HEK293 (cell line): ENCODE results near the gene PPDPF.

Experiments
- CTCF ChIA-PET: fragments of 350-600 bp; formaldehyde crosslinking; extraction: SDS; loops from one replicate; lab custom pipeline; 2021; ENCODE audit warnings: antibody characterized with exemption; lab: Yijun Ruan, JAX
- POLR2A ChIA-PET: fragments of 300-600 bp; formaldehyde crosslinking; extraction: SDS; loops from one replicate; lab custom pipeline; 2020; ENCODE audit warnings: antibody characterized with exemption, inconsistent platforms; lab: Yijun Ruan, JAX
- H3K27ac ChIP-seq: fragments of 200-500 bp; sonication (Bioruptor generic); 2 replicates; pipeline ENCODE4 v1.5.1; 2014; ENCODE audit warnings: low read depth, low read length, control low read depth, inconsistent platforms; ENCODE audit errors: extremely low read depth
- H3K36me3 ChIP-seq, 2 experiments: fragments of 200-500 bp in 1 of 2; sonication (Bioruptor generic) in 1 of 2; 1 replicate in 1 of 2; 2 replicates in 1 of 2; pipeline ENCODE4 v1.5.1; 2014 to 2017; ENCODE audit warnings: inconsistent platforms in 2 of 2, low read length in 2 of 2; ENCODE audit not compliant: control insufficient read depth in 2 of 2, insufficient read depth in 1 of 2
- H3K4me1 ChIP-seq: fragments of 200-500 bp; sonication (Bioruptor generic); 2 replicates; pipeline ENCODE4 v1.5.1; 2014; ENCODE audit warnings: mild to moderate bottlenecking, low read length, inconsistent platforms; ENCODE audit not compliant: control insufficient read depth, insufficient read depth
- H3K4me3 ChIP-seq: 2 replicates; pipeline ENCODE4 v1.5.1; 2011; ENCODE audit warnings: low read depth, mild to moderate bottlenecking, control low read depth, low read length, moderate library complexity
- H3K9me3 ChIP-seq: fragments of 200-500 bp; sonication (Bioruptor generic); 2 replicates; pipeline ENCODE4 v1.5.1; 2014; ENCODE audit warnings: low read depth, low read length, inconsistent platforms; ENCODE audit not compliant: control insufficient read depth, insufficient read depth
- IKZF3 ChIP-seq: fragments of 450-650 bp; IDR thresholded peaks from 2 replicates; pipeline ENCODE4 v1.5.0; 2018; ENCODE audit warnings: missing biosample characterization, mild to moderate bottlenecking, missing genetic modification characterization, moderate library complexity
- MYNN ChIP-seq: fragments of 450-650 bp; formaldehyde crosslinking; IDR thresholded peaks from 2 replicates; pipeline ENCODE4 v1.5.1; 2016; ENCODE audit warnings: missing biosample characterization, missing genetic modification characterization, borderline replicate concordance
- OSR2 ChIP-seq: fragments of 450-650 bp; formaldehyde crosslinking; IDR thresholded peaks from 2 replicates; pipeline ENCODE4 v1.5.1; 2016; ENCODE audit warnings: missing biosample characterization, missing genetic modification characterization
- REPIN1 ChIP-seq: fragments of 450-650 bp; formaldehyde crosslinking; IDR thresholded peaks from 2 replicates; pipeline ENCODE4 v1.5.1; 2017; ENCODE audit warnings: missing biosample characterization, missing genetic modification characterization, low read depth
- SP2 ChIP-seq: fragments of 450-650 bp; formaldehyde crosslinking; IDR thresholded peaks from 2 replicates; pipeline ENCODE4 v1.5.1; 2016; ENCODE audit warnings: missing biosample characterization, missing genetic modification characterization
- ZNF157 ChIP-seq: fragments of 450-650 bp; formaldehyde crosslinking; IDR thresholded peaks from 2 replicates; pipeline ENCODE4 v1.5.1; 2016; ENCODE audit warnings: missing biosample characterization, missing genetic modification characterization
- ZNF169 ChIP-seq: fragments of 450-650 bp; formaldehyde crosslinking; IDR thresholded peaks from 2 replicates; pipeline ENCODE4 v1.5.1; 2016; ENCODE audit warnings: missing biosample characterization, missing genetic modification characterization
- ZNF184 ChIP-seq: fragments of 450-650 bp; IDR thresholded peaks from 2 replicates; pipeline ENCODE4 v1.5.1; 2018; ENCODE audit warnings: missing biosample characterization, mild to moderate bottlenecking, missing genetic modification characterization
- ZNF214 ChIP-seq: fragments of 450-650 bp; formaldehyde crosslinking; IDR thresholded peaks from 2 replicates; pipeline ENCODE4 v1.5.1; 2017; ENCODE audit warnings: missing biosample characterization, mild to moderate bottlenecking, missing genetic modification characterization, borderline replicate concordance
- ZNF366 ChIP-seq: fragments of 450-650 bp; formaldehyde crosslinking; conservative IDR thresholded peaks from 2 replicates; pipeline ENCODE4 v1.5.1; 2016; ENCODE audit warnings: missing biosample characterization, missing genetic modification characterization
- ZNF37A ChIP-seq: fragments of 450-650 bp; IDR thresholded peaks from 2 replicates; pipeline ENCODE4 v1.5.1; 2018; ENCODE audit warnings: missing biosample characterization, missing genetic modification characterization
- ZNF426 ChIP-seq: fragments of 450-650 bp; formaldehyde crosslinking; IDR thresholded peaks from 2 replicates; pipeline ENCODE4 v1.5.1; 2017; ENCODE audit warnings: missing biosample characterization, missing genetic modification characterization, mild to moderate bottlenecking, inconsistent platforms, moderate library complexity
- ZNF544 ChIP-seq: fragments of 450-650 bp; formaldehyde crosslinking; IDR thresholded peaks from 2 replicates; pipeline ENCODE4 v1.5.0; 2017; ENCODE audit warnings: missing biosample characterization, missing genetic modification characterization
- ZNF548 ChIP-seq: fragments of 450-650 bp; formaldehyde crosslinking; IDR thresholded peaks from 2 replicates; pipeline ENCODE4 v1.5.1; 2016; ENCODE audit warnings: missing biosample characterization, missing genetic modification characterization
- ZNF555 ChIP-seq: fragments of 450-650 bp; formaldehyde crosslinking; conservative IDR thresholded peaks from 2 replicates; pipeline ENCODE4 v1.5.1; 2017; ENCODE audit warnings: missing biosample characterization, mild to moderate bottlenecking, missing genetic modification characterization, inconsistent platforms
- ZNF571 ChIP-seq: fragments of 450-650 bp; formaldehyde crosslinking; IDR thresholded peaks from 2 replicates; pipeline ENCODE4 v1.5.0; 2017; ENCODE audit warnings: missing biosample characterization, missing genetic modification characterization
- ZNF660 ChIP-seq: fragments of 450-650 bp; IDR thresholded peaks from 2 replicates; pipeline ENCODE4 v1.5.1; 2018; ENCODE audit warnings: missing biosample characterization, mild to moderate bottlenecking, missing genetic modification characterization
- TF ChIP-seq, protein P1 (sequence below): fragments of 450-650 bp; formaldehyde crosslinking; IDR thresholded peaks from 2 replicates; pipeline ENCODE4 v1.5.1; 2016; ENCODE audit warnings: missing biosample characterization, missing genetic modification characterization
- TF ChIP-seq, protein P2 (sequence below): fragments of 450-650 bp; formaldehyde crosslinking; IDR thresholded peaks from 2 replicates; pipeline ENCODE4 v1.5.1; 2017; ENCODE audit warnings: missing biosample characterization, missing genetic modification characterization
- TF ChIP-seq, protein P3 (sequence below): fragments of 450-650 bp; formaldehyde crosslinking; IDR thresholded peaks from 2 replicates; pipeline ENCODE4 v1.5.1; 2016; ENCODE audit warnings: missing biosample characterization, missing genetic modification characterization

PPDPF gene

DNA sequence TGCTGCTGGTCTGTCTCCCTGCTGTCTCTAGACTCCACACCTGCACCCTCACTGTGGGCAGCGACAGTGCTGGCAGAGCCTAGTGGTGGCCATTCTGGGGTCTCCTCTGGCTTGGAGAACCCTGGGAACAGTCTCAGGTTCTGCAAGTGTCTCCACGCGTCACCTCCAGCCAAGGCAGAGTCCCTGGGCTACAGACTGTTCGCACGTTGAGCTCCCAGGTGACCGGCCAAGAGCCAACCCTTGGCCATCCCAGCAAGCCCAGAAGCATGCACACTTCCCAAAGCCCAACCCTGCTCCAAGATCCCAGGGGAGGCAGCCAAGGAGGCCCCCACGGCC lies 26.5 kb upstream of the PPDPF start:
- TF ChIP-seq ZNF571 (tag by site-specific recombination) (no peak), ZNF169 (tag by site-specific recombination) (no peak), MYNN (tag by site-specific recombination) (no peak), ZNF548 (tag by site-specific recombination) (no peak)
- TF ChIP-seq, all 188 proteins: peak for 0
- Histone ChIP-seq H3K9me3 (no peaks in the 10 kb centered on the region), H3K27ac (no peak overlapping the region), H3K4me3 (no peak overlapping the region), H3K36me3 (peaks cover 13 to 74% of the 10 kb centered on the region in 2 experiments; a peak in 2 of 3 replicates), H3K4me1 (no peaks in the 10 kb centered on the region)
- POLR2A ChIA-PET, result interaction anchor here (1.2 kb wide), 1 partner anchor 26 kb away, joined by 3 read pairs; the partner anchor contains the start of gene PPDPF
- CTCF ChIA-PET, result no interaction called here

DNA sequence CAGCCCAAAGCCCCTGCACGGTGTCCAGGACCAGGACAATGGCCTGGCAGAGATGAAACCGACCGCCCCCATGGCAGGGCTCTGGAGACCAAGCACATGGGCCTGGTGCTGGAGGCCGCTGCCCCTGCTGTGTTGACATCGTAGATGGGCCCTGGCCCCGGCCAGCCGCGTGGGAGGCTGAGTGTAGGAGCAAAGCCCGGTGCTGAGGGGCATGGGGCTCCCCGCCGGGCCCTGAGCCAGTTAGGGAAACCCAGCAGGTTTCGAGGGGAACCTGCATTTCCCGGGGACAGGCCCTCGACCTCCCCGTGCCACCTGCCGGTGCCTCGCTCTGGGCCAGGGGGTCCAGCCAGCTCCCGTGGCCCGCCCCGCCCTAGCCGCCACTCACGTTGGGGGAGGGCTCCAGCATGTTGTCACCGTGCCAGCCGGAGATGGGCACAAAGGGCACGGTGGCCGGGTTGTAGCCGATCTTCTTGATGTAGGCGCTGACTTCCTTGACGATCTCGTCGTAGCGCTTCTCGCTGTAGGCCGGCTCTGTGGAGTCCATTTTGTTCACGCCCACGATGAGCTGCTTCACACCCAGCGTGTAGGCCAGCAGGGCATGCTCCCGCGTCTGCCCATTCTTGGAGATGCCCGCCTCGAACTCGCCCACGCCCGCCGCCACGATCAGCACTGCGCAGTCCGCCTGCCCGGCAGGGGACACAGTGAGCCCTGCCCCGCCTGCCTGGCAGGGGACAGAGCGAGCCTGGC lies 26.0 kb upstream of the PPDPF start:
- POLR2A ChIA-PET, result interaction anchor here (1.2 kb wide), 1 partner anchor 26 kb away, joined by 3 read pairs; the partner anchor contains the start of gene PPDPF
- Histone ChIP-seq H3K4me3 (no peak overlapping the region), H3K27ac (no peak overlapping the region), H3K9me3 (no peaks in the 10 kb centered on the region), H3K4me1 (no peaks in the 10 kb centered on the region), H3K36me3 (peaks cover 13 to 70% of the 10 kb centered on the region in 2 experiments; a peak in 2 of 3 replicates)
- CTCF ChIA-PET, result no interaction called here
- TF ChIP-seq, protein P1, sequence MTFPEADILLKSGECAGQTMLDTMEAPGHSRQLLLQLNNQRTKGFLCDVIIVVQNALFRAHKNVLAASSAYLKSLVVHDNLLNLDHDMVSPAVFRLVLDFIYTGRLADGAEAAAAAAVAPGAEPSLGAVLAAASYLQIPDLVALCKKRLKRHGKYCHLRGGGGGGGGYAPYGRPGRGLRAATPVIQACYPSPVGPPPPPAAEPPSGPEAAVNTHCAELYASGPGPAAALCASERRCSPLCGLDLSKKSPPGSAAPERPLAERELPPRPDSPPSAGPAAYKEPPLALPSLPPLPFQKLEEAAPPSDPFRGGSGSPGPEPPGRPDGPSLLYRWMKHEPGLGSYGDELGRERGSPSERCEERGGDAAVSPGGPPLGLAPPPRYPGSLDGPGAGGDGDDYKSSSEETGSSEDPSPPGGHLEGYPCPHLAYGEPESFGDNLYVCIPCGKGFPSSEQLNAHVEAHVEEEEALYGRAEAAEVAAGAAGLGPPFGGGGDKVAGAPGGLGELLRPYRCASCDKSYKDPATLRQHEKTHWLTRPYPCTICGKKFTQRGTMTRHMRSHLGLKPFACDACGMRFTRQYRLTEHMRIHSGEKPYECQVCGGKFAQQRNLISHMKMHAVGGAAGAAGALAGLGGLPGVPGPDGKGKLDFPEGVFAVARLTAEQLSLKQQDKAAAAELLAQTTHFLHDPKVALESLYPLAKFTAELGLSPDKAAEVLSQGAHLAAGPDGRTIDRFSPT (tag by site-specific recombination), result peak; percentile 35; the same call in 1 of the 2 replicates
- TF ChIP-seq ZNF555 (tag by site-specific recombination) (no peak), REPIN1 (no peak)

DNA sequence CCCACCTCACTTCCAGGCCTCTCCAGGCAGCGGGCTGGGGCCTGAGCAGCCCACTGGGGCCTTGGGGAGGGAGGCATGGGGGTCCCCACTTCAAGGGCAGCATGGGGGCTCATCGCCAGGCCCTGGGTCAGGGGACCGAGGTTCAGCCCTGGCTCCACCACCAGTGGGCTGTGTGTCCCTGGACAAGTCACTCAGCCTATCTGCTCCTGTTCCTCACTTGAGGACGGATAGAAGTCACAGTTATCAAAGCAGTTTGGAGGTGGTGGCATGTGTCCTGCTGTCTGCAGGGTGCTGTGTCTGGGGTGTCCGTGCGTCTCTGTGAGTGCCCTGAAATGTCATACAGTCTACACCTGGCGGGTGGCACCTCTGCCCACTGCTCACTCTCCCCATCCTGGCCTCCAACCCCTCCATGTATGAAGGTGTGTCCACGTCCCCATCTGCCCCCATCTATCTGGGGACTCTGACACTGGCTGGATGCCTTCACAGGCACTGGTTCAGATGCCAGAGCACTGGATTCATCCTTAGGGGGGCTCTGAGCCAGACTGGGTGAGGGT lies 25.3 kb upstream of the PPDPF start:
- no peaks in the 10 kb centered on the region for H3K4me1 ChIP-seq
- no peak overlapping the region for H3K27ac ChIP-seq
- ChIA-PET CTCF (interaction anchor here (0.6 to 1.7 kb wide), 3 partner anchors 17 to 54 kb away, joined by 4 to 9 read pairs (median 4); no protein-coding TSS in a partner anchor), POLR2A (no interaction called here)
- H3K4me3 ChIP-seq, result no peak overlapping the region
- H3K9me3 ChIP-seq, result no peaks in the 10 kb centered on the region
- peaks cover 13 to 69% of the 10 kb centered on the region in 2 experiments; a peak in 2 of 3 replicates for H3K36me3 ChIP-seq
- no peak for TF ChIP-seq ZNF426 (tag by site-specific recombination)
- no peak for TF ChIP-seq ZNF214 (tag by site-specific recombination)
- TF ChIP-seq, protein P2, sequence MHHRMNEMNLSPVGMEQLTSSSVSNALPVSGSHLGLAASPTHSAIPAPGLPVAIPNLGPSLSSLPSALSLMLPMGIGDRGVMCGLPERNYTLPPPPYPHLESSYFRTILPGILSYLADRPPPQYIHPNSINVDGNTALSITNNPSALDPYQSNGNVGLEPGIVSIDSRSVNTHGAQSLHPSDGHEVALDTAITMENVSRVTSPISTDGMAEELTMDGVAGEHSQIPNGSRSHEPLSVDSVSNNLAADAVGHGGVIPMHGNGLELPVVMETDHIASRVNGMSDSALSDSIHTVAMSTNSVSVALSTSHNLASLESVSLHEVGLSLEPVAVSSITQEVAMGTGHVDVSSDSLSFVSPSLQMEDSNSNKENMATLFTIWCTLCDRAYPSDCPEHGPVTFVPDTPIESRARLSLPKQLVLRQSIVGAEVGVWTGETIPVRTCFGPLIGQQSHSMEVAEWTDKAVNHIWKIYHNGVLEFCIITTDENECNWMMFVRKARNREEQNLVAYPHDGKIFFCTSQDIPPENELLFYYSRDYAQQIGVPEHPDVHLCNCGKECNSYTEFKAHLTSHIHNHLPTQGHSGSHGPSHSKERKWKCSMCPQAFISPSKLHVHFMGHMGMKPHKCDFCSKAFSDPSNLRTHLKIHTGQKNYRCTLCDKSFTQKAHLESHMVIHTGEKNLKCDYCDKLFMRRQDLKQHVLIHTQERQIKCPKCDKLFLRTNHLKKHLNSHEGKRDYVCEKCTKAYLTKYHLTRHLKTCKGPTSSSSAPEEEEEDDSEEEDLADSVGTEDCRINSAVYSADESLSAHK (tag by site-specific recombination), result no peak
- no peak for TF ChIP-seq SP2 (tag by site-specific recombination)
- TF ChIP-seq ZNF366, result no peak
- TF ChIP-seq IKZF3 (tag by site-specific recombination), result no peak
- TF ChIP-seq ZNF660, result no peak
- TF ChIP-seq REPIN1, result no peak
- TF ChIP-seq, protein P3, sequence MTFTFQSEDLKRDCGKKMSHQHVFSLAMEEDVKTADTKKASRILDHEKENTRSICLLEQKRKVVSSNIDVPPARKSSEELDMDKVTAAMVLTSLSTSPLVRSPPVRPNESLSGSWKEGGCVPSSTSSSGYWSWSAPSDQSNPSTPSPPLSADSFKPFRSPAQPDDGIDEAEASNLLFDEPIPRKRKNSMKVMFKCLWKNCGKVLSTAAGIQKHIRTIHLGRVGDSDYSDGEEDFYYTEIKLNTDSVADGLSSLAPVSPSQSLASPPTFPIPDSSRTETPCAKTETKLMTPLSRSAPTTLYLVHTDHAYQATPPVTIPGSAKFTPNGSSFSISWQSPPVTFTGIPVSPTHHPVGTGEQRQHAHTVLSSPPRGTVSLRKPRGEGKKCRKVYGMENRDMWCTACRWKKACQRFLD (tag by site-specific recombination), result no peak
- no peak for TF ChIP-seq OSR2 (tag by site-specific recombination)
- TF ChIP-seq ZNF544 (tag by site-specific recombination), result no peak
- no peak for TF ChIP-seq ZNF184 (tag by site-specific recombination)
- TF ChIP-seq ZNF37A, result no peak
- TF ChIP-seq ZNF157, result no peak
